GM23248 (cell line): ENCODE measurements around the gene SEC61B. TPM values are rescaled to one million over a fixed set of nuclear protein-coding genes. Genes with fewer than 3 reads are reported as not detected.

Experiments
- DNase-seq: peaks from one replicate; pipeline ENCODE4 v3.0.0-alpha.2; 2015
- H2AFZ ChIP-seq: fragments of 200-600 bp; sonication (generic); 2 replicates; pipeline ENCODE4 v1.6.1; 2016; ENCODE audit warnings: antibody characterized with exemption
- H3F3A ChIP-seq: fragments of 200-600 bp; sonication (generic); 2 replicates; pipeline ENCODE4 v1.6.1; 2016; ENCODE audit warnings: mild to moderate bottlenecking, antibody characterized with exemption, mixed run types; ENCODE audit not compliant: insufficient read depth
- H3K27ac ChIP-seq: fragments of 200-600 bp; sonication (generic); 2 replicates; pipeline ENCODE4 v1.5.1; 2016; ENCODE audit warnings: mild to moderate bottlenecking
- H3K27me3 ChIP-seq: fragments of 200-600 bp; sonication (generic); replicated peaks from 2 replicates; pipeline ENCODE4 v1.6.1; 2016; ENCODE audit warnings: mild to moderate bottlenecking; ENCODE audit not compliant: insufficient read depth
- H3K36me3 ChIP-seq: fragments of 200-600 bp; sonication (generic); 2 replicates; pipeline ENCODE4 v1.6.1; 2016; ENCODE audit warnings: low read depth, mild to moderate bottlenecking
- H3K4me1 ChIP-seq: fragments of 200-600 bp; sonication (generic); 2 replicates; pipeline ENCODE4 v1.6.1; 2016; ENCODE audit warnings: mild to moderate bottlenecking; ENCODE audit not compliant: insufficient read depth
- H3K4me2 ChIP-seq: fragments of 200-600 bp; sonication (generic); one replicate; pipeline ENCODE4 v1.6.1; 2016; ENCODE audit warnings: mild to moderate bottlenecking; ENCODE audit not compliant: unreplicated experiment
- H3K4me3 ChIP-seq: fragments of 200-600 bp; sonication (generic); 2 replicates; pipeline ENCODE4 v1.5.1; 2016; ENCODE audit warnings: mild to moderate bottlenecking
- H3K79me2 ChIP-seq: fragments of 200-600 bp; sonication (generic); 2 replicates; pipeline ENCODE4 v1.6.1; 2016; ENCODE audit warnings: mild to moderate bottlenecking; ENCODE audit not compliant: insufficient read depth
- H3K9ac ChIP-seq: fragments of 200-600 bp; sonication (generic); 2 replicates; pipeline ENCODE4 v1.6.1; 2016; ENCODE audit warnings: mild to moderate bottlenecking
- H3K9me2 ChIP-seq: fragments of 200-600 bp; sonication (generic); 2 replicates; pipeline ENCODE4 v1.6.1; 2016; ENCODE audit warnings: mixed run types, mild to moderate bottlenecking, moderate library complexity; ENCODE audit not compliant: insufficient read depth
- H3K9me3 ChIP-seq: fragments of 200-600 bp; sonication (generic); one replicate; pipeline ENCODE4 v1.6.1; 2017; ENCODE audit warnings: low read depth
- H4K20me1 ChIP-seq: fragments of 200-600 bp; sonication (generic); 2 replicates; pipeline ENCODE4 v1.6.0; 2016; ENCODE audit not compliant: insufficient read depth
- EZH2 ChIP-seq: fragments of 200-600 bp; sonication (generic); IDR thresholded peaks from 2 replicates; pipeline ENCODE4 v1.6.1; 2018; ENCODE audit warnings: antibody characterized with exemption, mild to moderate bottlenecking; ENCODE audit not compliant: insufficient read depth, poor library complexity, severe bottlenecking
- EZH2phosphoT487 ChIP-seq: fragments of 200-600 bp; sonication (generic); IDR thresholded peaks from 2 replicates; pipeline ENCODE4 v1.6.1; 2018; ENCODE audit warnings: antibody characterized with exemption, moderate library complexity, mild to moderate bottlenecking, low read depth; ENCODE audit not compliant: insufficient read depth
- WGBS, 2 experiments: methylation state at CpG; one replicate each; pipeline ENCODE4 v1.1.6; 2015 to 2017; ENCODE audit warnings: low lambda C conversion rate in 2 of 2, low coverage in 1 of 2; ENCODE audit errors: missing lambda C conversion rate in 2 of 2; 5-methylcytosine and 5-hydroxymethylcytosine counted together
- in situ Hi-C: fragments of 300-500 bp; cut with MboI; formaldehyde crosslinking; loops from 2 replicates; pipeline ENCODE4 v1.15.0; 2020
- polyA plus RNA-seq: library from polyadenylated mRNA; unstranded; fragments of >200 nt; fragmentation: Nextera tagmentation; extraction: Ambion mirVana; gene quantifications from 2 replicates; pipeline ENCODE4 v1.2.1, GENCODE V29; 2016
- total RNA-seq: library from RNA; depleted of rRNA; stranded (reverse); fragments of >200 nt; shearing (Covaris generic); gene quantifications from 2 replicates; pipeline ENCODE4 v1.2.3, GENCODE V29; 2014

Gene SEC61B
- total and polyA plus RNA-seq, 2 experiments from 2014 or later: 127 to 428 TPM

DNA sequence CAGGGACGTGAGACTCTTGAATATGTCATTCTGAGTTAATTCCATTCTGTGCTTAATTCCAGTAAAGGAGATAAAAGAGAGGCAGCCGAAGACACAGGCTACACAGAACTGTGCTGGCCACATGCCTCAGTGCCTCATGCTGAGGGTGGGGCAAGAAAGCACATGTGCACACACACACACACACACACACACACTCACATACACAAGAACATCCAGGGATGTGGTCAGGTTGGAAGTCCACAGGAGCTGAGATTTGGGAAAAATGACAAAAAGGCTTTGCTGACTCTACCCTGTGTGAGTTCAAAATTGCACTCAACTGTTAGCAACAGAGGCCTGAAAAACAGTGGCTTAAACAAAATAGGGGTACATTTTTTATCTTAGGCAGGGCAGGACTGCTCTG, 40.9 kb upstream of the SEC61B start:
- in situ Hi-C loops: loop anchor here (25.0 kb wide), 1 partner anchor 1031 kb away; no protein-coding TSS in a partner anchor
- no peak overlapping the region for H3K27ac ChIP-seq
- no peak overlapping the region for H3K9ac ChIP-seq
- TF ChIP-seq EZH2phosphoT487: no peak
- no peak for TF ChIP-seq EZH2
- no peaks in the 10 kb centered on the region for H3F3A ChIP-seq
- no peaks in the 10 kb centered on the region for H4K20me1 ChIP-seq
- no peak overlapping the region for H3K4me3 ChIP-seq
- H3K9me3 ChIP-seq: no peaks in the 10 kb centered on the region
- H3K4me2 ChIP-seq: no peak overlapping the region
- DNase-seq: no peak
- no peak overlapping the region for H2AFZ ChIP-seq
- no peaks in the 10 kb centered on the region; the same call in 1 of the 2 replicates for H3K4me1 ChIP-seq
- no peaks in the 10 kb centered on the region for H3K36me3 ChIP-seq
- no peaks in the 10 kb centered on the region for H3K79me2 ChIP-seq
- H3K27me3 ChIP-seq: no peaks in the 10 kb centered on the region
- WGBS, 2 experiments: 60 to 68% methylated on average over 2 of the region's 2 CpGs
- no peaks in the 10 kb centered on the region for H3K9me2 ChIP-seq

DNA sequence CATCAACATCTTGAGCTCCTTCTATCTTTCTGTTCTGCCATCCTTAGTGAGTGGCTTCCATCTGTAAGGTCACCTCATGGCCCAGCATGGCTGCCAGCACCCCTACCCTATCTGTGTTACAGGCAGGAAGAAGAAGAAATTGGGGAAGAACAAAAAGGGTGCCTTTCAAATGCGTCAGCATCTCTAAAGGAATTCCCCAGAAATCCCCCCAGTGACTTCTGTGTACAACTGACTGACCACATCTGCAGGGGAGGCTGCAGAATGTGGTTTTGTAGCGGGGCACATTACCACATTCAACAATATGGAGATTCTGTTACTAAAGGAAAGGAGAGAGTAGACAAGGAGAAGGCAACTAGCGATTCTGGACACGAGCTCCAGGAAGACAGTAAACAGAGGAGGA, 40.5 kb upstream of the SEC61B start:
- Histone ChIP-seq H3K9ac (no peak overlapping the region), H3K9me2 (no peaks in the 10 kb centered on the region), H4K20me1 (no peaks in the 10 kb centered on the region), H3K27me3 (0 out of 2 replicates have a peak, but pooled peaks cover 2% of the 10 kb centered on the region), H2AFZ (no peak overlapping the region), H3K9me3 (no peaks in the 10 kb centered on the region), H3K4me2 (no peak overlapping the region), H3K36me3 (no peaks in the 10 kb centered on the region), H3F3A (no peaks in the 10 kb centered on the region), H3K27ac (no peak overlapping the region), H3K4me1 (no peaks in the 10 kb centered on the region; the same call in 1 of the 2 replicates), H3K4me3 (no peak overlapping the region), H3K79me2 (no peaks in the 10 kb centered on the region)
- no peak for TF ChIP-seq EZH2phosphoT487
- TF ChIP-seq EZH2: no peak
- WGBS, 2 experiments: 64 to 69% methylated on average over 4 of the region's 4 CpGs
- in situ Hi-C loops: loop anchor here (25.0 kb wide), 1 partner anchor 1031 kb away; no protein-coding TSS in a partner anchor
- no peak for DNase-seq

DNA sequence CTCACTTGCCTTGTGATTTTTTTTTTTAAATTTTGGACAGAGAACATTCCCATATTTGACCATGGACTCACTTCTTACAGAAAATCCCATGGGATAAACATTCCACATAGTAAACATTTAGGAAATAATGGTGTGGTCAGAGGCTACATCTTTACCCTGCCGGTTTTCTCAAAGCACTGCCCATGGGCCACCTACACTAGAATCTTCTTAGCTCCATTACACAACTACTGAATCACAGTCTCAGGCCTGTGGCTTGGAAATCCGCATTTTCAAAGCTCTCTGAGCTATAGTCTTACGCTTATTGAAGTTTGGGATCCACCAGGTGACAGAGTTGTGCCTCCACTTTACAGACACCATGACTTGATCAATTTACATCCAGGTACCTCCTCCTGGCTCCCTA, 39.7 kb upstream of the SEC61B start:
- H3K4me3 ChIP-seq: no peak overlapping the region
- in situ Hi-C loops: loop anchor here (25.0 kb wide), 1 partner anchor 1030 kb away; no protein-coding TSS in a partner anchor
- no peak overlapping the region for H2AFZ ChIP-seq
- H3K27me3 ChIP-seq: 0 out of 2 replicates have a peak, but pooled peaks cover 4% of the 10 kb centered on the region
- WGBS, 2 experiments: 88 to 90% methylated on average over 3 of the region's 3 CpGs
- H3K79me2 ChIP-seq: no peaks in the 10 kb centered on the region
- no peak for DNase-seq
- no peak overlapping the region for H3K4me2 ChIP-seq
- H3K36me3 ChIP-seq: no peaks in the 10 kb centered on the region
- H4K20me1 ChIP-seq: no peaks in the 10 kb centered on the region
- H3K4me1 ChIP-seq: no peaks in the 10 kb centered on the region; the same call in 1 of the 2 replicates
- no peak overlapping the region for H3K27ac ChIP-seq
- H3K9me2 ChIP-seq: no peaks in the 10 kb centered on the region
- no peaks in the 10 kb centered on the region for H3K9me3 ChIP-seq
- H3F3A ChIP-seq: no peaks in the 10 kb centered on the region
- TF ChIP-seq EZH2 (no peak), EZH2phosphoT487 (no peak)
- no peak overlapping the region for H3K9ac ChIP-seq

DNA sequence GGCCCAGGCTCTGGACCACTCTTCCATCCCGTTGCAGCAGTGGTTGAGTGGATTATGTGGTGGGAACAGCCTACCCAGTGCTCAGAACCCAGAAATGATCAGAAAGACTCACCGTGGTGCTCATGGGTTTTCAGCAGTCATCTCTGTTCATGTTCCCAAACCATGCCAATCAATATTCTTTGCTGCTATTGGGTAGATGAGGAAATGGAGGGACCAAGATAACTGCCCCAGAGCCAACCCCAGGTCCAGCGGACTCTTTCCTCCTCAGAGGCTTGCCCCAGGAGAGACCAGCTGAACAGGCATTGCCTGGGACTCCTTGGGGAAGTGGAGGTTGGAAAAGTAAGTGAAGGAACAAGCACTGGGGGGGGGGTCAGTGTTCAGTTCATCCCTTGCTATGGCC, 38.5 kb upstream of the SEC61B start:
- Histone ChIP-seq H3K9me3 (no peaks in the 10 kb centered on the region), H3K9me2 (no peaks in the 10 kb centered on the region), H3K4me3 (no peak overlapping the region), H3K4me2 (no peak overlapping the region), H3K27me3 (0 out of 2 replicates have a peak, but pooled peaks cover 9% of the 10 kb centered on the region), H3K79me2 (no peaks in the 10 kb centered on the region), H3F3A (no peaks in the 10 kb centered on the region), H3K4me1 (no peaks in the 10 kb centered on the region; the same call in 1 of the 2 replicates), H2AFZ (no peak overlapping the region), H3K36me3 (no peaks in the 10 kb centered on the region), H3K27ac (no peak overlapping the region), H4K20me1 (no peaks in the 10 kb centered on the region), H3K9ac (no peak overlapping the region)
- TF ChIP-seq EZH2: no peak
- TF ChIP-seq EZH2phosphoT487: no peak
- no peak for DNase-seq
- in situ Hi-C loops: loop anchor here (25.0 kb wide), 1 partner anchor 1029 kb away; no protein-coding TSS in a partner anchor
- WGBS, 2 experiments: 96 to 98% methylated on average over 3 of the region's 3 CpGs

DNA sequence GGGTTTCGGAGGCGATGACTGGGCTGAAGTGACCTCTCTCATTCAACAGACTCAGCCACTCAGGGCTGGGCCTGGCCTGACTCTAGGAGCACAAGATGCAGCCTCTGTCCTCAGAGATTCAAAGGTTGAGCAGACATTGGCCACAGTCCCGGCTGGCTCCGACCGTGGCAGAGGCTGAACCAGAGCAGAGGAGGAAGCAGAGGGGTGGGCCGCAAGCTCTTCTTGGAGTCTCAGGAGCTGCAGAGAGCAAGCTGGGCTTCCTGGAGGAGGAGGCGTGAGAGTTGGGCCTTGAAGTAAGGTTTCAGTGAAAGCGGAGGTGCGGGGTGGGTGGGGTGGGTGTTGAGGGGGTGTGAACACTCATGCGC, 38.0 kb upstream of the SEC61B start:
- Histone ChIP-seq H3K27ac (no peak overlapping the region), H3K4me2 (no peak overlapping the region), H3K27me3 (0 out of 2 replicates have a peak, but pooled peaks cover 11% of the 10 kb centered on the region), H4K20me1 (no peaks in the 10 kb centered on the region), H2AFZ (no peak overlapping the region), H3K4me1 (no peaks in the 10 kb centered on the region; the same call in 1 of the 2 replicates), H3F3A (no peaks in the 10 kb centered on the region), H3K9me3 (no peaks in the 10 kb centered on the region), H3K36me3 (no peaks in the 10 kb centered on the region), H3K79me2 (no peaks in the 10 kb centered on the region), H3K9me2 (no peaks in the 10 kb centered on the region), H3K4me3 (no peak overlapping the region), H3K9ac (no peak overlapping the region)
- WGBS, 2 experiments: 36 to 45% methylated on average over 8 to 10 of the region's 10 CpGs
- DNase-seq: no peak
- in situ Hi-C loops: loop anchor here (25.0 kb wide), 1 partner anchor 1028 kb away; no protein-coding TSS in a partner anchor
- no peak for TF ChIP-seq EZH2
- TF ChIP-seq EZH2phosphoT487: no peak
